Pancreas (tissue), 10 donors: Measurements from ENCODE around the gene LYZ. TPM values are rescaled to one million over a fixed set of nuclear protein-coding genes. Genes with fewer than 3 reads are reported as not detected.

ENCODE experiments used
- ATAC-seq, 4 donors: fragments of 200-7000 bp; cut with Tn5 transposase; one replicate each; pipeline versions ENCODE4 v1.8.0 to v1.9.1; 2020; ENCODE audit warnings: mild to moderate bottlenecking in 4 of 4, moderate library complexity in 4 of 4
- DNase-seq, 6 donors: peaks; one replicate each; pipeline ENCODE4 v3.0.0-alpha.2; 2020
- FAIRE-seq: peaks from 2 replicates; lab custom pipeline; 2012; peaks lifted over from hg19 to GRCh38; lab: Jason Lieb, UNC
- H3K27ac ChIP-seq, 4 donors: fragments of 200-600 bp; sonication (generic); 1 replicate in 3 of 4; 2 replicates in 1 of 4; pipeline versions ENCODE4 v1.5.0 to v1.8.0; 2020
- H3K27me3 ChIP-seq, 4 donors: fragments of 200-600 bp; one replicate each; pipeline ENCODE4 v1.8.0; 2021
- H3K36me3 ChIP-seq, 3 donors: fragments of 200-600 bp; sonication (generic) in 1 of 3; one replicate each; pipeline versions ENCODE4 v1.5.0 to v1.8.0; 2020 to 2021
- H3K4me1 ChIP-seq, 3 donors: fragments of 200-600 bp; one replicate each; pipeline ENCODE4 v1.8.0; 2021
- H3K4me3 ChIP-seq, 4 donors: fragments of 200-600 bp; sonication (generic) in 2 of 4; one replicate each; pipeline versions ENCODE4 v1.5.0 to v1.8.0; 2020 to 2021
- H3K9me3 ChIP-seq, 4 donors: fragments of 200-600 bp; one replicate each; pipeline ENCODE4 v1.8.0; 2021
- CTCF ChIP-seq, 4 donors: fragments of 200-600 bp; sonication (generic) in 3 of 4; IDR thresholded peaks; one replicate each; pipeline versions ENCODE4 v1.5.0 to v1.8.0; 2021; ENCODE audit warnings: antibody characterized with exemption in 4 of 4
- WGBS, 2 donors: extraction: QIAGEN DNeasy Blood & Tissue Kit; methylation state at CpG; one replicate each; pipeline ENCODE4 v1.1.7; 2013; 5-methylcytosine and 5-hydroxymethylcytosine counted together
- intact Hi-C, 3 donors: fragments of 100-400 bp; cut with DNase I; formaldehyde crosslinking; loops; one replicate each; pipeline versions ENCODE4 v1.11.1 to v1.14.2; 2022
- polyA plus RNA-seq, 2 donors: library from polyadenylated mRNA; stranded (reverse); fragments of 200-250 nt; gene quantifications; one replicate each; pipeline ENCODE4 v1.2.3, GENCODE V29; 2013
- total RNA-seq, 6 donors: library from RNA; stranded (reverse); fragmentation: NEBNext Ultra II Directional in 4 of 6; extraction: Animal tissue kit (Norgen Biotek cat#: 25700) in 4 of 6; gene quantifications; one replicate each; pipeline versions ENCODE4 v1.2.1 to v1.2.4, GENCODE V29; 2021 to 2023
- donor health status: healthy with polysubstance abuse.
- donor health status: DM: no; HTN: no; CAD: no; lungs with moderate emphysema.
- donor health status: DM: no; HTN: no; CAD: no.
- donor health status: control.
- donor health status: control.
- donor health status: Bipolar disorder and iron deficiency.
- donor health status: DM: yes; HTN: yes; CAD: no.
- donor health status: DM: no; HTN: no; CAD: no.
- donor health status: DM: no; HTN: no; CAD: no.
- donor health status: DM: yes; HTN: yes; CAD: no.

The LYZ gene
- total and polyA plus RNA-seq, 8 donors, result 10.1 to 591 (median 31.8) TPM

DNA sequence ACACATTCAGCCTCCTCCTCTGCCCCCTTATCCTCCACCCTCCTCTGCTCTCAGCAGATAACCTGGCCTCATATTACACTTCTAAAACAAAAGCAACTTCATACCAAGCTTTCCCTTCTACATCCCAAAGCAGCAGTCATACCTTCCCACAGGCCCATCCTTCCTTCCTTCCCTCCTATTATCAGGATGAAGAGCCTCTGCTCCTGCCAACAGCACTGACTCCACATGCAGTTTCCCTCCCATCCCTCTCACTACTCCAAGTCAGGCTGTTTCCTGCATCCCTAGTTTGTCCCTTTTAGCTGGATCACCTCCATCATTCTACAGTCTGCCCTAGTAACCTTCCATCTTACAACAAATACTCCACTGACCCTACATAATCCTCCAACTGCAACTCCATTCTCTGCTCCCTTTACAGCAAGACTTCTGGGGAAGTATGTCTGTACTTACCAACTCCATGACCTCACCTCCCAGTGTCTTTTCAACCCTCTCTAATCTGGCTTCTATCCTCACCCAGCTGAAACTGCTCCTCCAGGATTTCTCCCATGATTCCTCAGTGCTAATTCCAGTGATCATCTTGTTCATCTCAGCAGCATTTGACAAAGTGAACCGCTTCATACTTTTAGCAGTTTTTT lies 6.5 kb downstream of the LYZ start:
- ATAC-seq (no peak), FAIRE-seq (no peak), DNase-seq (no peak)
- intact Hi-C loops, result no loop called here
- Histone ChIP-seq H3K27me3 (no peaks in the 10 kb centered on the region), H3K4me1 (peaks cover 3 to 24% (median 17%) of the 10 kb centered on the region in 3 donors), H3K4me3 (no peak overlapping the region), H3K36me3 (no peaks in the 10 kb centered on the region), H3K9me3 (no peaks in the 10 kb centered on the region), H3K27ac (no peak overlapping the region)
- WGBS, 2 donors, result 77 to 92% methylated on average over 1 of the region's 1 CpG
- no peak for TF ChIP-seq CTCF (IDR thresholded peaks at IDR 0.05)

DNA sequence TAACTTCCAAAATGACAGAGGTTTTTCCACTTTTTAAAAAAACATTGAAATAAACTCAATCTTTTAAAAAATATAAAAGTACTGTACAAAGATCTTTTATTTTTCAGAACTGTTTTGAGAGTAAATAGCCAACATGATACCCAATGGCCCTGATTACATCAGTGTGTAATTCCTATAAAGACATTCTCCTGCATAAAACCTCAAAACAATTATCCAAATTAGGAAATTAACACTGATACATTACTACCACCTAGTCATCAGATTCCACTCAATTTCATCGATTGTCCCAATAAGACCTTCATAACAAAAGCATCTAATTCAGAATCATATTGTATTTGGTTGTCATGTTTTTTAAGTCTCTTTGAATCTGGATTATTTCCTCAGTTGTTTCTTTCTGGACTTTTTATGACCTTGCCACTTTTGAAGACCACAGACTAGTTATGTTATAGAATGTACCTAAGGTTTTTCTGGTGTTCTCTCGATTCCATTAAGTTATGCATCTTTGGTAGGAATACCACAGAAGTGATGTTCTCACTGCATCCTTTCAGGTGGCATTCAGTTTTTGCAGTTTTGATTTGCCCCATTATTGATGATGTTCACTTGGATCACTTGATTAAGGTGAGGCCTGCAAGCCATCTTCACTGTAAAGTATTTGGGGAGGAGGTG lies 7.3 kb downstream of the LYZ start:
- Histone ChIP-seq H3K9me3 (no peaks in the 10 kb centered on the region), H3K27me3 (no peaks in the 10 kb centered on the region), H3K36me3 (no peaks in the 10 kb centered on the region), H3K4me3 (no peak overlapping the region), H3K4me1 (peaks cover 0 to 16% (median 9%) of the 10 kb centered on the region in 3 donors), H3K27ac (no peak overlapping the region)
- DNase-seq (no peak), ATAC-seq (no peak), FAIRE-seq (no peak)
- WGBS, 2 donors, result 67 to 70% methylated on average over 2 of the region's 2 CpGs
- TF ChIP-seq CTCF (IDR thresholded peaks at IDR 0.05), result no peak
- intact Hi-C loops, result no loop called here

- 0% methylated on average over 61 to 70 of the region's 70 CpGs for WGBS, 2 donors
- Histone ChIP-seq H3K4me1 (peaks cover 0 to 16% (median 6%) of the 10 kb centered on the region in 3 donors), H3K36me3 (no peaks in the 10 kb centered on the region), H3K9me3 (no peaks in the 10 kb centered on the region), H3K4me3 (peak within 1 kb of the TSS; percentile 51 to 82 (median 75)), H3K27ac (peak within 1 kb of the TSS; percentile 96 to 99 (median 97)), H3K27me3 (no peaks in the 10 kb centered on the region)
- FAIRE-seq (no peak), ATAC-seq (peak; percentile 89 to 96 (median 90)), DNase-seq (peak; percentile 93 to 97 (median 95))
- intact Hi-C loops, result no loop called here
- TF ChIP-seq CTCF (IDR thresholded peaks at IDR 0.05), result no peak
Measured at GRCh38 chr12:69359531-69360347, 11.6 kb downstream of the LYZ start, which contains the start of gene YEATS4. Gene YEATS4 (plus strand): TSS chr12:69359743. CDS start chr12:69359973, 230 bp downstream.

DNA sequence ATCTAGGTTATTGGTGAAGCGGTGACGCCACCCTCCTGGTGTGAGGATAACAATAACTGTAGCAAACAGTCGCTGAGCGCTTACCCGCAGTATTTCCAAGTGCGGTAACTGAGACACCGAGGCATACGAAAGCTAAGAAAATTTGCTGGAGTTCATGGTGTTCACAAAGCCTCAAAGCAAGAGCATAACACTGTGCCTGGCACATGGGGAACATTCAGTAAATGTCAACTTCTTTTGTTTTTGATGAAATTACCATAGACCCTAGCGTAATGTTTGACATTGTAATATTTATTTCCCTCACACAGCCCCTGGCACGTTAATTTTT lies 12.1 kb downstream of the LYZ start:
- DNase-seq (no peak), FAIRE-seq (no peak), ATAC-seq (no peak)
- Histone ChIP-seq H3K4me3 (peak overlapping the region; percentile 51 to 82 (median 75)), H3K36me3 (no peaks in the 10 kb centered on the region), H3K27ac (peak overlapping the region; percentile 96 to 99 (median 97)), H3K4me1 (peaks cover 0 to 16% (median 6%) of the 10 kb centered on the region in 3 donors), H3K27me3 (no peaks in the 10 kb centered on the region), H3K9me3 (no peaks in the 10 kb centered on the region)
- 4 to 5% methylated on average over 10 of the region's 10 CpGs for WGBS, 2 donors
- intact Hi-C loops, result no loop called here
- TF ChIP-seq CTCF (IDR thresholded peaks at IDR 0.05), result no peak
